NCI-H2081 (cell line): Measurements from ENCODE around the gene HES6.

Source experiments
- DNase-seq, 2 experiments: peaks; one replicate each; lab custom pipeline; 2025; lab: John Stamatoyannopoulos, UW

HES6 gene

GRCh38 chr2:238233625-238234024, 6.2 kb downstream of the HES6 start:
- DNase-seq = no peak

DNA sequence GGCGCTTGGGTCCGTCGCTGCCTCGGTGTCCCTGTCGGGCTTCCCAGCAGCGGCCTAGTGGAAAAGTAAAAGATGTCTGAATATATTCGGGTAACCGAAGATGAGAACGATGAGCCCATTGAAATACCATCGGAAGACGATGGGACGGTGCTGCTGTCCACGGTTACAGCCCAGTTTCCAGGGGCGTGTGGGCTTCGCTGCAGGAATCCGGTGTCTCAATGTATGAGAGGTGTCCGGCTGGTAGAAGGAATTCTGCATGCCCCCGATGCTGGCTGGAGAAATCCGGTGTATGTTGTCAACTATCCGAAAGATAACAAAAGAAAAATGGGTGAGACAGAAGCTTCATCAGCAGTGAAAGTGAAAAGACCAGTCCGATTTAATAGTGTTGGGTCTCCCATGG, 8.0 kb downstream of the HES6 start:
- no peak for DNase-seq

DNA sequence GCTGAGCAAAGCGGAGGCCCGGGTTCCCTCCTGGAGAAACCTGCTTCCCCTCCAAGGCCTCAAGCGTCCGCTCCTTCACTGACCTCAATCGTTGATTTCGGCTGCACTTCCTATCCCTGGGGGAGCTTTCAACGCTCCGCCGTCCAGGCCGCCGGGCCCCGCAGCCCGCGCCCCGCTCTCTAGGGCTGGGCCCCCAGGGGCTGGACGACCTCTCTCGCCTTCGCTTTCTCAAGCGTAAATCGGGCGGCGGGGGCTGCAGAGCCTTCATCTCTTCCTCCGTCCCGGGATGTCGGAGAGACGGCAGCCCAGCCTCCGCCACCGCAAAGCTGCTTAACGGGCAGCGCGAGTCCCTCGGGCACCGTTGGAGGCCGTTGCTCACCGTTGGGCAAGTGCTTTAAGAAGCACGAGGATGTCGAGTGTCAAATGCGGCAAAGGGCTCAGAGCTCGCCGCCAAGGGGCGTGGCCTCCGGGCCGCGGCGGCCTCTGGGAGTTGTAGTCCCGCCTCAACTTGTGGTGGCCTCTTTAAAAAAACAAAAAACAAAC, 8.5 kb downstream of the HES6 start:
- no peak for DNase-seq

DNA sequence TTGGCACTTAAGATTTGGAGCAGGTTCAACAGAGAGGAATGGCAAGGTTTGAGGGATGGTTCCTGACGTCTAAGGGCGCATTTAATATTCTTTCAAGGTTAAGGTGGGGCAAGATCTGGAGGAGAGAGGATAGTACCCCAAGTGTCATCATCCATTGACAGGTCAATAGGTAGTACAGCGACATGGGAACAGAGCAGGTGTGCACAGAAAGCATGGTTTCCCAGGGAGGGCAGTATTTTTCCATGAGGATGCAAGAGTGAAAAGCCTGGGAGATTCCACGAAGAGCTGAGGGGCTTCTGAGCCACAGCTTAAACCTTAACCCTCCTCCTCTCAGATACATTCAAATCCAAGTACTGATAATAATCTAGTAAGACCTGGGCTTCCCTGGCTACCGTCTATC, 9.1 kb downstream of the HES6 start:
- DNase-seq = no peak

GRCh38 chr2:238228700-238229099, 11.1 kb downstream of the HES6 start:
- DNase-seq = no peak

GRCh38 chr2:238227587-238228032, 12.2 kb downstream of the HES6 start:
- no peak for DNase-seq

DNA sequence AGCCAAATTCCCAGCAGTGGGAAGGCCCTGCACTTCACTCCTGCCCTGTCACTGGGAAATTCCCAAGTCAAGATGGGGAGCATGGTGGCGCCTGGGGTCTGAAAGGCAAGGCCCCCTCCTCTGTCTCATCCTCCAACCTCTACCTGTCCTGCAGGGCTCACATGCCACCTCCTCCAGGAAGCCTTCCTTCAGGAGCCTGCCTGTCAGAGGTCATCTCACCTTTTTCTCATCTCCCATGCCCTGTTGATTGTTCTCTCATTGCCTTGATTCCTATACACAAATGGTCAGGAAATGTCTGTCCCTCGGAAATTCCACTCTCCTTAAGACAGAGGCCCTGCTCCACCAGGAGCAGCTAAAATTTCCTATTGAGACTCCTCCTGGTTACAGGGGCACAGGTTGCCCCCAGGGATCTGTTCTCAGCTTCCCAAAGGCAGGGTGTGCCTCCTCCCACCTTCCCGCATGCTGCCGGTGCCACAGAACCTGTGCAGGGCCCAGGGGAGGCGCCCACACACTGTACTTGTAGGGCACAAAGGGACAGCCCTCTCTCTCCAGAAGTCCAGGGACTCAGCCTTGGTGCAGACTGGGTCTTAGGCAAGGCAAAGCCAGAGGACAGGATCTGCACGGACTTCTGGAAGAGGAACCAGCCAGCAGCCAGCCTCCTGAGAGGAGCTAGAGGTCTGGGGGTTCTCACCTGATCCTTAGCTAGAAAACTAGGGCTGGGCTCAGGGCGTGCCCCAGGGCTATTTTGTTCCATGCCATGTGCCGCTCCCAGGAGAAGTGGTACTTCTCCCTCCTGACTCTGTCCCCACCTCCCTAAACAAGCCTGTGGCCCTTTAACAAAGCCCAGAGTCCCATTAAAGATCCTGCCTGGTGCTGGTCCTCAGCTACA, 12.9 kb downstream of the HES6 start:
- no peak for DNase-seq

DNA sequence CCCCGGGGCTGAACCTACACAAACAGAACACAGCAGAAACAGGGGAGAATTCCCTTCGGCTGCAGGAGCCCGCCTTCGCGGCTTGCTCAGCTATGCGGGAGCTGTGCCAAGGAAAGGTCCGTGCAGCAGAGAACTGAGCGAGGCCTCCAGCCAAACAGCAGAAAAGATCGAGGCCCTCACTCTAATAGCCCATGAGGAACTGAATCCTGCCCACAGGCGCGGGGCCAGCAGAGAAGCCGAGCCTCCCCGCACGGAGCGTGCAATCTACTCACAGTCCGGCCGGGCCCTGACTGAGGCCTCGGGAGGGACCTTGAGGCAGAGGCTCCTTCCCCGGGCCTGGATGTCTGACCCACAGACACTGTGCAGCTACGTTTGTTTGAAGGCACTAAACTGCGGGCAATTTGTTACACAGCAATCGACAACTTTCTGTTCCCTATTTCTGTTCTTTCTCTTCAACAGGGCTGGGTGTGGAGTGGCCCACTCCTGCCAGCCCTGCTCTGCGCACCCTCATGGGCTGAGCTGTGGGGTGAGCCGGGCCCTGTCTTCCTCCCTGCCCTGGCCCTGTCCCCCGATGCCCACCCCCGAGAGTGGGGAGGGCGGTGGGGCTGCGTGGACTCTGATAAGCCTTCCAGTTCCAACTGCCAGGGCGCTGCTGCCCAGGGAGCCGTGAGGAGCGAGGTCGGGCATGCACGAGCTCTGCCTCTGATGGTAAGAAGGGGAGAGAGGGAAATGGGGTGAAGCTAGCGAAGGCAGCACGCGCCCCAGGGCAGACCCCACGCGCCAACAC, 13.7 kb downstream of the HES6 start:
- no peak for DNase-seq

DNA sequence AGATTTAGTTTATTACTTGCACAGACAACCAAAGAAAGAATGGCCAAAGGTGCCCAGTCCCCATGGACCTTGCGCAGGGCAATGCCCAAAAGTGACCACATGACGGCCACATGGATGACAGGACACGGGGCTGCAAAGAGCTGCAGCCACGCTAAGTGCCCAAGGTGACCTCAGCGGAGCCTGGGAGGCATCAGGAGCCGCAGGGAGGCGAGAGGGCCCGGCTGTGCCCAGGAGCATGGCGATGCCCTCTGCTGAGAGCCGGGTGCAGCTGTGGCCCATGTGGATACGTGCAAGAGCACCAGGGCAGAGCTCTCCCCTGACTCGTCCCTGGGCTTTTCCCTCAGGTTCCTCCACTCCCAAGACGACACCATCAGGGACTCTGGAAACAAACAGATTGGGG, 14.7 kb downstream of the HES6 start:
- no peak for DNase-seq

GRCh38 chr2:238224356-238225035, 15.3 kb downstream of the HES6 start:
- DNase-seq = no peak

DNA sequence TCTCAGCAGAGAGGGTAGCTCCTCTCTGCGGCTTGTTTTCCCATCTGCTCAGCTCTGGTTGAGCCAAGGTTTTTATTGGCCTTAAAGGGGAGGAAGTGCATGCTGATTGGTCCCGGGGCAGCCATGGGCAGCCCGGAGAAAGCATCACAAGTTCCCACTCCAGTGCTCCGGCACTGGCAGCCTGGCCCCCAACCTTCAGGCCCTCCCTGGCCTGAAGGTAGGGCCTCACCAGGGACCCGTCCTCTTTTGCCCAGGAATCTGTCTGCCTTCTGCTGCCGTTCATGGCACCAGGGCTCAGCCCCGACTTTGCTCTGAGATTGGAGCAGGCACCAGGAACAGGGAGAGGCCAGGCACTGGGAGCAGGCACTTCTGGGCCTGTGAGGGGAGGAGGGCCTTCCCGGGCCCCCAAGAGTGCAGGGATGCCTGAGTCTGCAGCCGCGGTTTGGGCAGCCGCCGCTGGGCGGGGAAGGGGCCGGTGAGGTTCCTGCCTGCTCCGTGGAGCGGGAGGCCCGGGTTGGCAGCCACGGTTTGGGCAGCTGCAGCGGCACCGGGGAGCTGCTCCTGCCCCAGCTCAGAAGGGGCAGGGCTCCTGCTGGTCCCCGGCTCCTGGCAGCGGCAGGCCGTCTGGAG, 18.8 kb downstream of the HES6 start:
- no peak for DNase-seq

DNA sequence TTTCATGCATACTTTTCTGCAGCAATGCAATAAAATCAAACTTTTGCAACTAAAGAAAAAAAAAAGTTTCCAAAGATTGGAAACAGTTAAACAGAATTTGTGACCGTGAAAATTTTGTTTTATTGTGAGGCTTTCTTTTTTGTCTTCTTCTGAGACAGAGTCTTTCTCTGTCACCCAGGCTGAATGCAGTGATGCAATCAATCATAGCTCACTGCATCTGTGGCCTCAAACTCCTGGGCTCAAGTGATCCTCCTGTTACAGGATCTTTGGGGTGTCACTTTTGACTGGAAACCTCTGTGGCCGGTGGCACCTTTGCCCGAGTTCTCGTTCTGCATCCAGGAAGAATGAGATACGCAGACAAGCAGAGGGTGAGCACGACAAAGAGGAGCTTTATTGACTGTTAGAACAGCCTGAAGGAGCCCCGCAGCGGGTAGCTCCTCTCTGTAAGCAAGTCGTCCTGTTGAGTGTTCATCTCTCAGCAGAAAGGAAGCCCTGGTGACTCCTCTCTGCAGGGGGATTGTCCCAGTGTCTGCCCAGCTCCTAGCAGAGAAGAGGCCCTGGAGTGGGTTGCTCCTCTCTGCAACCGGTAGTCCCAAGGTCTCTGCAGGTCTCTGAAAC, 19.5 kb downstream of the HES6 start:
- no peak for DNase-seq

GRCh38 chr2:238216651-238217184, 23.1 kb downstream of the HES6 start:
- no peak for DNase-seq

GRCh38 chr2:238207006-238207405, 32.8 kb downstream of the HES6 start:
- DNase-seq = no peak

DNA sequence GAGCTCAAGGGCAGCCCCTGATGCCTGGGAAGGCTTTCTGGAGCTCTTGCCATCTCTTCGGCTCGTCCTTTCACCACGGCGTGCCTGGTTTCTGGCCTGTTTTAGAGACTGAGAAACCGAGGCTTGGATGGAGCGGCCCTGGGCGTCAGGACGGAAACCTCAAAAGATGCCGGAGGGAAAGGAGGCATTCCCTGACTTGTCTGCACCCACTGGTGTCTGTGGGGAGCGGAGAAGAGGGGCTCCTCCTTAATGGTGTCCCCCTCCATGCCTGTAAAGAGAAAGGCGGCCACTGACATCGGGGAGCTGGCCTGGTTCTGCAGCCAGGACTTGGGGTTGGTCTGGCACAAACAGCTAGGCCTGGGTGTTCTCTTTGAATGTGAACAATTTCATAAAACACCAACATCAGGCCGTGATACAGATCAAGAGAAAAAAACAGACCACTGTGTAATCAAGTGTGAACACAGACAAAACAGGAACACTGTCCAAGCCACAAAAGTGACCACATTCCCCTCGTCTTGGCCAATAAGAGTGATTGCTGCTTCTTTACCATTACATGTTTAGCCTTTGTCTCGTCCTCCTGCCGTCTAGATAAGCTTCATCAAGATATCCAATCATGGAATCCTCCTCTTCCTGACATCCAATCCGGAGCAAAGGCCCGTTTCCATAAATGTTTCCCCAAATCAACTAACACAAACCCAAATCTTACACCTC, 35.7 kb downstream of the HES6 start:
- no peak for DNase-seq

DNA sequence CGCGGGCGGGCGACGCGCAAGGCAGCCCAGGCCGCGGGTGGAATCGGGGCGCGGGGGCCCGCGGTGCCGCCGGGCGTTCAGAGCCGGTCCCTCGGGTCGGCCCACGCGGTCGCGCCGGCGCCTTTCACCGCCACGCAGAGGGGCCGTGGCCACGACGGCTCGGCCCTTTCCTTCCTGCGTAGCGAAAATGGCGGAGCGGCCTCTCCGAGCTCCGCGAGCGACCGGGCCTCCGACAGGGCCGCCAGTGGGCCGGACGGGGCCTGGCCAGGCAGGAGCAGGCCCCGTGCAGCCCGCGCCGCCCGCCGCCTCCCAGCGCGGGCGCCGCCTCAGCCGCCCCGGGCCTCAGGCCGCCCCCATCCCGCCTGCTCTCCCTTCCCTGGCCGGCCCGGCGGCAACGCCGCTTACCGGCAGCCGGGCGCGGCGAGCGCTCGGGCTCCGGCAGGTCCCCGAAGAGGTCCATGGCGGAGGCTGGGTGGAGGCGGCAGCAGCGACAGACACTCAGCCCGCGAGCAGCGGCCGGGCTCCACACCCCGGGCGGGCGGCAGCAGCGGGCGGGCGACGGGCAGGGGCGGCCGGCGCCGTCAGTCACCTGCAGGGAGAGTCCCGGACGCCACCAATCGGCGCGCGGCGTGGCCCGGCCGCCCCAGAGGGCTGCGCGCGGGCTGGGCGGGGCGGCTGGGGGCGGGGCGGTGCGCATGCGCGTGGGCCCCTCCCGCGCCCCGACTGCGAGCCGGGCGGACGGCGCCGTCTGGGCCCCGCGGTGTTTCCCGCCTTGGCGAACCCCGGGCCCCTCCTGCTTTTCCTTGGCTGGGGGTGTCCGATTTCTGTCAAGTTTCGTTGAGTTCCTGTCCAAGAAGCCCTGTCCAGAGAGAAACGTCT, 36.5 kb downstream of the HES6 start, which contains the start of gene ILKAP:
Gene ILKAP (minus strand): TSS at position 602 of the 879 bp plus-strand sequence. CDS start 142 bp downstream, at position 460.
- DNase-seq = peak; percentile 84 to 87

- DNase-seq = peak in 1 of 2 experiments; percentile 17
These were observed 37.3 kb downstream of the HES6 start for GRCh38 chr2:238202326-238203093.

DNA sequence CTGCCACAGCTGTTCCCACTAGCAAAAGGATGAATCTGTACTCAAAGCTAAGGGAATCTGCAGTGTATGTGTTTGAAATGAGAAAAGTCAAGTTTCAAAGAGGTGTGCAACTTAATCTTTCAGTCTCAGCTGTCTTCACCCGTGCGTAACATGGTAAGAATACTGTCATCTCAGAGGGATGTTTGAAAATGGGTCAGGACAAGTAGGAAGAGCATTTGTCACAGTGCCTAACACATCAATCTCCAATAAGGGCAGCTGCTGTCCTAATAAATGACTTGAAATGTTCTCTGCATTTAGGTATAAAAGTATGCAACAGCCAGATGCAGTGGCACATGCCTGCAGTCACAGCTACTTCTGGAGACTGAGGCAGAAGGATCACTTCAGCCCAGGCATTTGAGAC, 49.4 kb downstream of the HES6 start:
- DNase-seq = no peak
